Tibial artery (tissue), 4 donors: ENCODE results near the gene FTCDNL1.

ENCODE experiments used
- DNase-seq, 2 donors: peaks; one replicate each; pipeline ENCODE4 v3.0.0-alpha.2; 2019
- H3K27ac ChIP-seq, 2 donors: fragments of 200-600 bp; sonication (generic) in 1 of 2; 1 replicate in 1 of 2; 2 replicates in 1 of 2; pipeline ENCODE4 v1.5.1; 2018 to 2019; ENCODE audit warnings: mild to moderate bottlenecking in 1 of 2
- H3K27me3 ChIP-seq, 2 donors: fragments of 200-600 bp; sonication (generic) in 1 of 2; one replicate each; pipeline versions ENCODE4 v1.5.1 to v1.6.0; 2016 to 2019
- H3K36me3 ChIP-seq, 3 donors: fragments of 200-600 bp; sonication (generic) in 2 of 3; one replicate each; pipeline ENCODE4 v1.5.1; 2016 to 2019; ENCODE audit warnings: mild to moderate bottlenecking in 2 of 3
- H3K4me1 ChIP-seq, 4 donors: fragments of 200-600 bp; sonication (generic) in 2 of 4; 1 replicate in 3 of 4; 2 replicates in 1 of 4; pipeline ENCODE4 v1.5.1; 2016 to 2019
- H3K4me3 ChIP-seq, 2 donors: fragments of 200-600 bp; sonication (generic) in 1 of 2; 1 replicate in 1 of 2; 2 replicates in 1 of 2; pipeline ENCODE4 v1.5.1; 2018 to 2019; ENCODE audit warnings: mild to moderate bottlenecking in 2 of 2
- H3K9me3 ChIP-seq, 3 donors: fragments of 200-600 bp; sonication (generic) in 1 of 3; one replicate each; pipeline ENCODE4 v1.5.1; 2016 to 2019
- intact Hi-C: fragments of 100-400 bp; cut with DNase I; formaldehyde crosslinking; loops from one replicate; pipeline ENCODE4 v1.15.0; 2023; ENCODE audit warnings: low total_unique reads
- TF ChIP-seq, protein P1 (sequence below), 2 experiments: fragments of 200-600 bp in 1 of 2; fragments of 450-650 bp in 1 of 2; IDR thresholded peaks; one replicate each; pipeline ENCODE4 v1.5.1; 2017 to 2019; ENCODE audit warnings: antibody characterized with exemption in 2 of 2, mild to moderate bottlenecking in 1 of 2, moderate library complexity in 1 of 2

FTCDNL1 gene

DNA sequence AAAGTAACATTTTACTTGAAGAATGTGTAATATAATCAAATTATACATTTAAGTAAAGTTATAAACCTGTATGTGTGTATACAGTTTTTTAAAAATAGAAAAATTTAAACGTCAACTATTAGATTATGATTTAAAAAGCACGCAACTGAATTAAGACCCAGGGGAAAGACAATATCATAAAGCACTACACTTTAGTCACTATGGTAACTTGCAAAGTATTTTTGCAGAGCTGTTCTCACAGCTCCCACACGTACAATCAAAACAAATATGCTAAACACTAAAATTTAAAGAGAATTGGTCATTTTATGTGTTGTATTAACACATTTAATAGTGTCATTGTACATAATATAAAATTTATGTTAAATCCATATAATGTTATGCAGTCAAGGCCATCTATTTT lies 59.7 kb downstream of the FTCDNL1 start:
- intact Hi-C loops: no loop called here
- Histone ChIP-seq H3K27me3 (no peaks in the 10 kb centered on the region), H3K27ac (no peak overlapping the region), H3K36me3 (no peaks in the 10 kb centered on the region), H3K9me3 (no peaks in the 10 kb centered on the region), H3K4me3 (no peak overlapping the region), H3K4me1 (no peaks in the 10 kb centered on the region)
- TF ChIP-seq, protein P1, sequence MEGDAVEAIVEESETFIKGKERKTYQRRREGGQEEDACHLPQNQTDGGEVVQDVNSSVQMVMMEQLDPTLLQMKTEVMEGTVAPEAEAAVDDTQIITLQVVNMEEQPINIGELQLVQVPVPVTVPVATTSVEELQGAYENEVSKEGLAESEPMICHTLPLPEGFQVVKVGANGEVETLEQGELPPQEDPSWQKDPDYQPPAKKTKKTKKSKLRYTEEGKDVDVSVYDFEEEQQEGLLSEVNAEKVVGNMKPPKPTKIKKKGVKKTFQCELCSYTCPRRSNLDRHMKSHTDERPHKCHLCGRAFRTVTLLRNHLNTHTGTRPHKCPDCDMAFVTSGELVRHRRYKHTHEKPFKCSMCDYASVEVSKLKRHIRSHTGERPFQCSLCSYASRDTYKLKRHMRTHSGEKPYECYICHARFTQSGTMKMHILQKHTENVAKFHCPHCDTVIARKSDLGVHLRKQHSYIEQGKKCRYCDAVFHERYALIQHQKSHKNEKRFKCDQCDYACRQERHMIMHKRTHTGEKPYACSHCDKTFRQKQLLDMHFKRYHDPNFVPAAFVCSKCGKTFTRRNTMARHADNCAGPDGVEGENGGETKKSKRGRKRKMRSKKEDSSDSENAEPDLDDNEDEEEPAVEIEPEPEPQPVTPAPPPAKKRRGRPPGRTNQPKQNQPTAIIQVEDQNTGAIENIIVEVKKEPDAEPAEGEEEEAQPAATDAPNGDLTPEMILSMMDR (IDR thresholded peaks at IDR 0.05): no peak
- no peak for DNase-seq

DNA sequence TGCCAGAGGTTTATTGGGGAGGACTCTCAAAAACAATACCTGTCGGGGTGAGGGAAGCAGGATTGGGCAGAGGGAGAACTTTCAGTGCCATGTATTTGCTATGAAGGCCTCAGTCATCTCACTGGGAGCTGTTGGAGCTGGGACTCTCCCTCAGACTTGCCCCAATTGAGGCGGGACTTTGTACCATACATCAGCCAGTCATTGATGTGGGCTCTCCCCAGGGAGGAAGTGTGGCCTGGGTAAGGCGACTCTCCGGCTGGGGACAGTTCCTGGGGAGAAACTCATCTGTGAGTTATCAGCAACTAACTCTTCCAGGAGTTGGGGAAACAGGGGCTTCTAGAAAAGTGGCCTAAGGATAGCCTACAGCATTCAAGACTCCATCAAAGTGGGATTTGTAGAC lies 66.5 kb downstream of the FTCDNL1 start:
- Histone ChIP-seq H3K27me3 (peaks cover 0 to 6% of the 10 kb centered on the region in 2 donors), H3K9me3 (peaks cover 0 to 11% (median 0%) of the 10 kb centered on the region in 3 donors), H3K27ac (no peak overlapping the region), H3K4me1 (no peaks in the 10 kb centered on the region), H3K36me3 (no peaks in the 10 kb centered on the region), H3K4me3 (no peak overlapping the region)
- DNase-seq: no peak
- TF ChIP-seq, protein P1 (IDR thresholded peaks at IDR 0.05): no peak
- intact Hi-C loops: no loop called here

DNA sequence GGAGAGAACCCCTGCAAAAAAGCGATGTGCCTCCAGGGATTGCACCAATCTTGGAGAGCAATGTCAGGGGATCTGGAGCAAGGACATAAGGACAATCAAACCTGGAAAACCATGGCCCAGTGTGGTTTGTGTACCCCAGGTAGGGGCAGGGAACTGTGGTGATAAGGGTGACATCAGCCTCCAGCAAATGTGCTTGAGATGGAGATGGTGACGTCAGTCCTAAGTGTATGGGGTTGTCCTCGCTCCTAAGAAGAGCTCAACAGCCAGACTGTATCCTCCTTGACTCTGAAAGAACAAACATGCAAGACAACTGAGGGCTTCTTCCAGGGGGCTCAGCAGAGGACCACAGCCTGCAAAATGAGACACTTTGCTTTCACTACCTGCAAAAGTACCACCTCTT lies 71.4 kb downstream of the FTCDNL1 start:
- Histone ChIP-seq H3K4me1 (no peaks in the 10 kb centered on the region), H3K27ac (no peak overlapping the region), H3K4me3 (no peak overlapping the region), H3K27me3 (no peaks in the 10 kb centered on the region), H3K9me3 (peaks cover 0 to 11% (median 0%) of the 10 kb centered on the region in 3 donors), H3K36me3 (no peaks in the 10 kb centered on the region)
- DNase-seq: no peak
- TF ChIP-seq, protein P1 (IDR thresholded peaks at IDR 0.05): no peak
- intact Hi-C loops: no loop called here

DNA sequence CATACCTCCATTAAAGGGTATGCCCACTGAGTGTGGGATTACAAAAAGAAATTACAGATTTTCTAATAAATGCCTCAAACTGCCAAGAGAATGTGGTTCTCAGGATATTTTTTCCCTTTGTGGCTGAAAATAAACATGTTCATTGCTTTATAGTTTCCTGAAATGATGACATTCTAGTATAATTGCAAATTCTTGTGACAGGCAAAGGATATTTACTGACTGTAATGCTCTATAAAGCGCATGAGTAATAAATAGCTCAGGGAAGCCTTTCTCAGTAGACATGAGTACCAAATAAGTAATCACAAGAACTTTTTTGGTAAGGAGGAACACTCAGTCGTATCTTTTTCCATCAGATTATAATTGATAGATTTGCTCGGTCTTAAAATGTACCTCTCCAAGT lies 72.3 kb downstream of the FTCDNL1 start:
- H3K9me3 ChIP-seq: peaks cover 0 to 11% (median 0%) of the 10 kb centered on the region in 3 donors
- intact Hi-C loops: no loop called here
- TF ChIP-seq, protein P1 (IDR thresholded peaks at IDR 0.05): no peak
- H3K27ac ChIP-seq: no peak overlapping the region
- H3K4me3 ChIP-seq: no peak overlapping the region
- no peaks in the 10 kb centered on the region for H3K4me1 ChIP-seq
- no peaks in the 10 kb centered on the region for H3K36me3 ChIP-seq
- no peaks in the 10 kb centered on the region for H3K27me3 ChIP-seq
- no peak for DNase-seq

DNA sequence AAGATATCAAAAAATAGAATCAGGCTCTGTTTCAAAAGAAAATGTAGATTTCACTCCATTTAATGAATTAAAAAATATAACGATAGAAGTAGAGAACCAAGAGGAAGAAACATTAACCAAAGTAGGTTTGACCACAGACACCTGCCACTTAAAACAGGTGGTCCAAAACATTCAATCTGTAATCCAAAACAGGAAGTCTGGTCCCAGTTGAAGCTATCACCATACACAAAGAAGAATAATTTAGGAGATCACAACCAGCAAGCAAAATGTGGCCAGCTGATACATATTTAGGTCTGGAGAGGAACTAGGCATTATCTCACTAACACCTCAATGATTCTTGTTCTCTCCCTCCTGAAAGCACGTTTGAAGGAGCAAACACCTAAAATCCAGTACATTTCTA lies 73.1 kb downstream of the FTCDNL1 start:
- no peak for DNase-seq
- no peaks in the 10 kb centered on the region for H3K4me1 ChIP-seq
- TF ChIP-seq, protein P1 (IDR thresholded peaks at IDR 0.05): no peak
- H3K36me3 ChIP-seq: no peaks in the 10 kb centered on the region
- H3K4me3 ChIP-seq: no peak overlapping the region
- no peaks in the 10 kb centered on the region for H3K27me3 ChIP-seq
- H3K27ac ChIP-seq: no peak overlapping the region
- H3K9me3 ChIP-seq: peaks cover 0 to 11% (median 0%) of the 10 kb centered on the region in 3 donors
- intact Hi-C loops: no loop called here

DNA sequence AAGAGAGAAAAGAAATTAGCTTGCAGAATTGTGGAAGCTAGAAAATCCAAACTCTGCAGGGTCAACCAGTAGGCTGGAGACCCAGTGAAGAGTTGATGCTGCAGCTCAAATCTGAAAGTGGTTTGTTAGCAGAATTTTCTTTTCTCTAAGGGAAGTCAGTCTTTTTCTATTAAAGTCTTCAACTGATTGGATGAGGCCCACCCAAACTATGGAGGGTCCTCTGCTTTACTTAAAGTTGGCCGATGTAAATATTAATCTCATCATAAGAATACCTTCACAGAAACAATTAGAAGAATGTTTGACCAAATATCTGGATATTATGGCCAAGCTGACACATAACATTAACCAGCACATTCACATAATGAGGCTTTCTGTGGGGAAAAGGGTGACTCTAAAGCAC lies 73.7 kb downstream of the FTCDNL1 start:
- Histone ChIP-seq H3K9me3 (peaks cover 0 to 11% (median 0%) of the 10 kb centered on the region in 3 donors), H3K27me3 (no peaks in the 10 kb centered on the region), H3K4me3 (no peak overlapping the region), H3K27ac (no peak overlapping the region), H3K36me3 (no peaks in the 10 kb centered on the region), H3K4me1 (no peaks in the 10 kb centered on the region)
- DNase-seq: no peak
- TF ChIP-seq, protein P1 (IDR thresholded peaks at IDR 0.05): no peak
- intact Hi-C loops: no loop called here
